Neural cell (in vitro differentiated cells): ENCODE measurements around the gene RAB1A.

Source experiments
- POLR2AphosphoS5 ChIP-seq: IDR thresholded peaks from 2 replicates; pipeline ENCODE4 v1.6.1; 2012
- SMC3 ChIP-seq: fragments of 450-650 bp; conservative IDR thresholded peaks from 2 replicates; pipeline ENCODE4 v1.6.1; 2014; ENCODE audit warnings: antibody characterized with exemption, mild to moderate bottlenecking, moderate library complexity; ENCODE audit not compliant: poor library complexity
- TF ChIP-seq, protein P1 (sequence below): fragments of 450-650 bp; IDR thresholded peaks from 2 replicates; pipeline ENCODE4 v1.5.1; 2014; ENCODE audit warnings: antibody characterized with exemption, mild to moderate bottlenecking, moderate library complexity; ENCODE audit not compliant: poor library complexity, severe bottlenecking

DNA sequence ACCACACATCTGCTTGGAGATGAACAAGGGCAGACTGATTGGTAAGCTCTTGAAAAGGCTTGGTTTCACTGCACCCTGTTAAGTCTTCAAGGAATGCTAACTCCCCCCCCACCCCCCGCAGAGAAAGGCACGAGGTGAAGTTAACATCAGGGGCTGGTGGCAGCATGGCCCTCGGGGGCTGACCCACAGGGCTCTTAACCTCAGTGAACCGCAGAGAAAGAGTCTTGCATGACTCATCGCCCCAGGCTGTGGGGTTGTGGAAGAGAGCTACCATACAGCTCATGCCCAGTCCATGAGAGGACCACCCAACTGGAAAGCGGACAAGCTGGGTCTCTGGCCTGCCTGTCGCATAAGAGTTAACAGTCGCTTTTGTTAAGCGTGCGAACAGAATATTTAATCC lies 84.3 kb downstream of the RAB1A start:
- TF ChIP-seq SMC3 (no peak), POLR2AphosphoS5 (no peak)
- TF ChIP-seq, protein P1, sequence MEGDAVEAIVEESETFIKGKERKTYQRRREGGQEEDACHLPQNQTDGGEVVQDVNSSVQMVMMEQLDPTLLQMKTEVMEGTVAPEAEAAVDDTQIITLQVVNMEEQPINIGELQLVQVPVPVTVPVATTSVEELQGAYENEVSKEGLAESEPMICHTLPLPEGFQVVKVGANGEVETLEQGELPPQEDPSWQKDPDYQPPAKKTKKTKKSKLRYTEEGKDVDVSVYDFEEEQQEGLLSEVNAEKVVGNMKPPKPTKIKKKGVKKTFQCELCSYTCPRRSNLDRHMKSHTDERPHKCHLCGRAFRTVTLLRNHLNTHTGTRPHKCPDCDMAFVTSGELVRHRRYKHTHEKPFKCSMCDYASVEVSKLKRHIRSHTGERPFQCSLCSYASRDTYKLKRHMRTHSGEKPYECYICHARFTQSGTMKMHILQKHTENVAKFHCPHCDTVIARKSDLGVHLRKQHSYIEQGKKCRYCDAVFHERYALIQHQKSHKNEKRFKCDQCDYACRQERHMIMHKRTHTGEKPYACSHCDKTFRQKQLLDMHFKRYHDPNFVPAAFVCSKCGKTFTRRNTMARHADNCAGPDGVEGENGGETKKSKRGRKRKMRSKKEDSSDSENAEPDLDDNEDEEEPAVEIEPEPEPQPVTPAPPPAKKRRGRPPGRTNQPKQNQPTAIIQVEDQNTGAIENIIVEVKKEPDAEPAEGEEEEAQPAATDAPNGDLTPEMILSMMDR = no peak
